GM13976 (cell line): ENCODE measurements around the gene CTBP2.
A peak's percentile ranks its signal among the peaks of the same experiment; 100 is the strongest.

ENCODE experiments used
- DNase-seq: peaks from one replicate; pipeline ENCODE4 v3.0.0; 2012; ENCODE audit warnings: low spot score
- in situ Hi-C: fragments of 300-500 bp; cut with MboI; formaldehyde crosslinking; loops from one replicate; pipeline ENCODE4 v1.12.0; 2022; ENCODE audit warnings: low sequenced_read_pairs, mixed read lengths, inconsistent platforms; ENCODE audit not compliant: unreplicated experiment
- TF ChIP-seq, protein P1 (sequence below): IDR thresholded peaks from 2 replicates; pipeline ENCODE4 v1.5.1; 2012; ENCODE audit warnings: borderline replicate concordance, mild to moderate bottlenecking; ENCODE audit not compliant: insufficient read depth; ENCODE audit errors: extremely low read depth, missing control alignments, control extremely low read depth

CTBP2 gene

GRCh38 chr10:125041856-125042506 is 118.4 kb downstream of the CTBP2 start:
- TF ChIP-seq, protein P1, sequence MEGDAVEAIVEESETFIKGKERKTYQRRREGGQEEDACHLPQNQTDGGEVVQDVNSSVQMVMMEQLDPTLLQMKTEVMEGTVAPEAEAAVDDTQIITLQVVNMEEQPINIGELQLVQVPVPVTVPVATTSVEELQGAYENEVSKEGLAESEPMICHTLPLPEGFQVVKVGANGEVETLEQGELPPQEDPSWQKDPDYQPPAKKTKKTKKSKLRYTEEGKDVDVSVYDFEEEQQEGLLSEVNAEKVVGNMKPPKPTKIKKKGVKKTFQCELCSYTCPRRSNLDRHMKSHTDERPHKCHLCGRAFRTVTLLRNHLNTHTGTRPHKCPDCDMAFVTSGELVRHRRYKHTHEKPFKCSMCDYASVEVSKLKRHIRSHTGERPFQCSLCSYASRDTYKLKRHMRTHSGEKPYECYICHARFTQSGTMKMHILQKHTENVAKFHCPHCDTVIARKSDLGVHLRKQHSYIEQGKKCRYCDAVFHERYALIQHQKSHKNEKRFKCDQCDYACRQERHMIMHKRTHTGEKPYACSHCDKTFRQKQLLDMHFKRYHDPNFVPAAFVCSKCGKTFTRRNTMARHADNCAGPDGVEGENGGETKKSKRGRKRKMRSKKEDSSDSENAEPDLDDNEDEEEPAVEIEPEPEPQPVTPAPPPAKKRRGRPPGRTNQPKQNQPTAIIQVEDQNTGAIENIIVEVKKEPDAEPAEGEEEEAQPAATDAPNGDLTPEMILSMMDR: no peak
- in situ Hi-C loops: no loop called here
- no peak for DNase-seq

GRCh38 chr10:125039354-125039769 is 121.0 kb downstream of the CTBP2 start:
- DNase-seq: no peak
- in situ Hi-C loops: no loop called here
- TF ChIP-seq, protein P1: no peak

DNA sequence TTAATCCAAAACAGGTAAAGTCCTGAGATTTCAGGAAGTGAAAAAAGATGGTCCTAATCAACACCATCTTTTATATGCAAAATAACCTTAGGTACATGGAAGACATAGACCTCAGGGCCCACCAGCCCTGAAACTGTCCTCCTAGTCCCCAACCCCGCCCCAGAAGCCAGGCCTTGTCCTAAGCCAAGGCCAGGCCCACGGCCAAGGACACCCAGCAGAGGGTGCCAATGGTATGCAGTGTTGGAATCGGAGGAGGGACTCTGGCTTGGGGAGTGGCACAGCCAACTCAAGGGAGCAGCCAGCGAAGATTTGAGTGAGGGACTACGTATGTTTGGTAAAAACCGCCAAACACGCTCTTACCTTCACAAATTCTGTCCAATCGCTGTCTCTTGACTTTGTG is 121.7 kb downstream of the CTBP2 start:
- TF ChIP-seq, protein P1: peak; percentile 19
- no peak for DNase-seq
- in situ Hi-C loops: no loop called here

GRCh38 chr10:125037145-125037877 is 123.1 kb downstream of the CTBP2 start:
- TF ChIP-seq, protein P1: no peak
- no peak for DNase-seq
- in situ Hi-C loops: no loop called here

DNA sequence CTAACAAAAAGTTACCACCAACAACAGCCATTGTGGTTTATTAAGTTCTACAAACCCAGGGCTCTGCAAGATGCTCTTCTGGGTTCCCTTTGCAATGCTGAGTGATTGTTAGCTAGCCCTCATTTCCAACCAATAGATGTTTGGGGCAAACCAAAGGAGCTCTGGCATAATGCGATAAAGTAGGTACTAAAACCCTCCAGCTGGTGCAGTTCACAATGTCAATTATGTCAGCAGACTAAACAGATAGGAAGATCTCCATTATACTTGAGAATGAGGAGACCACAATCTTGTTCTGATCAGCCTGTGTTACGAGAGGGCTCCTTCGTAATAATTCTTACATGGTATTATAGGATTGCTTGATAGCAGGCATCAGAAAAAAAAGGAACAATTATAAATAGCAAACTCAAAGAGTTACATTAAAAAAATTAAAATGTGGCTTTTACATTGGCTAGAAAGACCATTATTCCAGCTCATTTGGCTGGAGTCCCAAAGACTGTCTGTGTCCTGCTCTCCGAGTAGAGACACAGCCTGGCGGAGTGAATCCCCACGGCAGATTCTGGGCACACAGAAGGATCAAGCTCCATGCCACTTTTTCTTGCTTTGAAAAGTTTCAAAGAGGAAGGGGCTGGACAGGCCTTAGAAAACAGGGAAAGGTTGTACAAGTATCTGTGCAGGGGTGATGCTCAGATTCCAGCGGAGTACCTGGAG is 124.6 kb downstream of the CTBP2 start:
- in situ Hi-C loops: no loop called here
- TF ChIP-seq, protein P1: no peak
- DNase-seq: no peak

DNA sequence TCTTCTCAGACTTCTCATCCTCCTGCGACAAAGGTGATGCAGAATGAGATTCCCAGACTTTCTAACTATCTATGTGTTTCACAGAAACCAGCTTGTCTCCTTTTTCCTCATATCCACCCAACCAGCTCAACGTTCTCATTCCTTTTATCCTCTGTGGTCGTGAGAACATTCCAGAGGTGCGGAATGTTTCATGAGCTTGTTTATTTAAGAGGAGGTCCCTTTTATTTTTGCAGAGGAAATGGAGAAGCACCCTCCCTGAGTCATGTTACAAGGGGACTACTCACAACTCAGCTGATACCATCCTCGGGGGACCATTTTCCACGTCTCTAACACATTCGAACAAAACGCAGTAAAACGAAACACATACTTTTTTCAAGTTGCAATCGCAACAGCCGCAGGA is 125.2 kb downstream of the CTBP2 start:
- TF ChIP-seq, protein P1: no peak
- DNase-seq: no peak
- in situ Hi-C loops: no loop called here
